Activated CD4-positive, alpha-beta T cell treated with anti-CD3 and anti-CD28 coated beads, Interleukin-2, amount 50 U/mL, for 24 hours (primary cell): ENCODE measurements around the gene MYBPH.

Experiments used
- DNase-seq, 2 donors: peaks; one replicate each; pipeline ENCODE4 v3.0.0-alpha.2; 2020; ENCODE audit warnings: low read depth in 1 of 2, low spot score in 1 of 2

Gene MYBPH

GRCh38 chr1:203150511-203151297, 24.9 kb downstream of the MYBPH start:
- no peak for DNase-seq

- DNase-seq = no peak
Measured at GRCh38 chr1:203149188-203149840, 26.3 kb downstream of the MYBPH start.

- DNase-seq = no peak
Measured at GRCh38 chr1:203148579-203148978, 27.0 kb downstream of the MYBPH start.

GRCh38 chr1:203148127-203148526, 27.5 kb downstream of the MYBPH start:
- no peak for DNase-seq

- no peak for DNase-seq
Measured at GRCh38 chr1:203147376-203147775, 28.2 kb downstream of the MYBPH start.

- DNase-seq = no peak
Measured at GRCh38 chr1:203146537-203146936, 29.1 kb downstream of the MYBPH start.

GRCh38 chr1:203146042-203146369, 29.6 kb downstream of the MYBPH start:
- no peak for DNase-seq

GRCh38 chr1:203145321-203146041, 30.1 kb downstream of the MYBPH start:
- no peak for DNase-seq

- DNase-seq = no peak
Measured at GRCh38 chr1:203144661-203145060, 31.0 kb downstream of the MYBPH start.

GRCh38 chr1:203143641-203144040, 32.0 kb downstream of the MYBPH start:
- DNase-seq = no peak

GRCh38 chr1:203142684-203143408, 32.8 kb downstream of the MYBPH start:
- no peak for DNase-seq

GRCh38 chr1:203142124-203142523, 33.5 kb downstream of the MYBPH start:
- no peak for DNase-seq

- no peak for DNase-seq
Measured at GRCh38 chr1:203140743-203141520, 34.7 kb downstream of the MYBPH start.

GRCh38 chr1:203139976-203140475, 35.6 kb downstream of the MYBPH start:
- no peak for DNase-seq

- no peak for DNase-seq
Measured at GRCh38 chr1:203138066-203138465, 37.6 kb downstream of the MYBPH start.

- no peak for DNase-seq
Measured at GRCh38 chr1:203137324-203137723, 38.3 kb downstream of the MYBPH start.

GRCh38 chr1:203136409-203137042, 39.1 kb downstream of the MYBPH start:
- no peak for DNase-seq

- no peak for DNase-seq
Measured at GRCh38 chr1:203135636-203136305, 39.9 kb downstream of the MYBPH start.

- DNase-seq = no peak
Measured at GRCh38 chr1:203133970-203134725, 41.5 kb downstream of the MYBPH start.
